ENCODE data around the gene MX2.
"Not testable (repeated sequence)": the region's sequence is repeated elsewhere in the genome, so short reads cannot be mapped to it uniquely, and the experiment has no call there.

MX2 gene

DNA sequence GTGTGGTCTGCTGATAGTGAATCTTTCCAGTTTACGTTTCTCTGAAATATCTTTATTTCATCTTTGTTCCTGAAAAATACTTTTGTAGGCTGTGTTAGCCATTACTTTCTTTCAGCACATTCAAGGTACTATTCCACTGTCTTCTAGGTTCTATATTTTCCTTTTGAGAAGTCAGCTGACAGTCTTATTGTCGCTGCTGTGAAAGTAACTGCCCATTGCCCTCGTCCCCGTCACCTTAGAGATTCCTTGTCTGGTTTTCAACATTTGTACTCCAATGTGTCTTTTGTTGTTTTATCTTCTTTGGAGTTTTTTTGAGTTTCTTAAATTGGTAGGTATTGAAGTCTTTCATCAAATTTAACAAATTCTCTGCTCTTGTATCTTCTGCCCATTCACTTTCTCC lies 19.8 kb upstream of the MX2 start:
- no peak for DNase-seq

DNA sequence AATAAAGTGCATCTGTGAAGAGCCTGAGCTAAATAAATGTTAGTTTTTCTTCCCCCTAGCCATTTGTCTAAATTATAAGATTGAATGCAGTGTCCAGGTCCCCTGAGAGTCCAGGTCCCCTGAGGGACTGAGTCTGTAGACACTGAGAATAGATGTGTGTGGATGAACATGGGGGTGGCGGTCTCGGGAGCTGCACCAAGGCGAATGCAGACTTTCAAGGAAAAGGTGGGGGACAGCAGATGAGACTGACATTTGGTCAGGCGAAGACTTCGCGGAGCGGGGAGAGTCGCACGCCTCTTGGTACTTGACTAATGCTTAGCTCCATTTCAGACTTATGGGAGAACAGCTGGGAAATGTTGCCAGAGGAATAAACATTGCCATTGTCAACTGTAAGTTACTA lies 17.7 kb upstream of the MX2 start:
- DNase-seq: no peak

DNA sequence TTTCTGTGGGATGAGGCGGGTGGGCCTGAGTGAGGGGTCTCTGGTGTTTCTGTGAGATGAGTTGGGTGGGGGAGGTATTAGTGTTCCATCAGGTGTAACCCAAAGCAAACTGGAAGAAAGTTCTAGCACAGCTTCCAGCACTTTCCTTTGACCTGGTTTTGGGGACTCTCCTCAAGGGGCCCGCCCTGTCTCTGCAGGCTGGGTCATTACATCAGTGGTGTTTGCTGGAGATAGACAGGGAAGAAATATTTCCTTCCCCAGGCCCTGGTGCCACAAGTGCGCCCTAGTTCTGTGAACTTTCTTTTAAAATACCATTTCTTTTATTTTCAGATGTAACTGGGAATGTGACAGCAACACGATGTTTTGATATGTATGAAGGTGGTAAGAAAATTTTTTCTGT lies 16.5 kb upstream of the MX2 start:
- DNase-seq: no peak

DNA sequence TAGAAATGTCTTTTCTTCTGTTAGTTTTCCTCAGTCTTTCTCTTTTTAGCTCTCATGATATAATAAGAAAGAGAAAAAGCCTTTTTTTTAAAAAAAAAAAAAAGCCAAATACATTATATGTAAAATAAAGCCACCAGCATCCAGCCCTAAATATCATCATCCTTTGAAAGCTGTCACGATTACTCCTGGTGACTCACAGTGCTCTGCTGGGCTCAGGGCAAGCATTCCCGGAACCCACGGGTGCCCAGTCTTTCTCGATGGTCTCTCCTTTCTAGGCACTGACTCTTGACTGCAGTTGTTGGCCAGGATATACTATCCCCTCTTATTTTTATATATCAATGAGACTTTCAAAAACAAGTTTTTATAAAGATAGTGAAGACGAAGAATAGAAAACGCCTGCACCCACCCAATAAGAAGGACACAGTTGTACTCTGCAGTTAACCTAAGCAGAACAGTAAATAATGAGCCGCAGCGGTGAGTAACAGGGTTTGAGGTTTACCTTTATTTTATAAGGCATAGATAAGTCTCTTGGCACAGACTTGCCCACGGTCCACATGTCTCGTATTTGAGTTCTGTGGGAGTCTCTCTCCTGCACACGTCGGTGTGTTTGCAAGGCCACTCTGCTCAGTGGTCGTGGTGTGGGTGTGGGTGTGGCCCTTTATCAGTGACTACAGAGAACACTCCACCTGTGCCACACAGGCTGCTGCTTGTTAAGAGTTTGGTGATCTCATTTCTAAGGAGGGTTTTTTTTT lies 15.7 kb upstream of the MX2 start:
- no peak for DNase-seq

DNA sequence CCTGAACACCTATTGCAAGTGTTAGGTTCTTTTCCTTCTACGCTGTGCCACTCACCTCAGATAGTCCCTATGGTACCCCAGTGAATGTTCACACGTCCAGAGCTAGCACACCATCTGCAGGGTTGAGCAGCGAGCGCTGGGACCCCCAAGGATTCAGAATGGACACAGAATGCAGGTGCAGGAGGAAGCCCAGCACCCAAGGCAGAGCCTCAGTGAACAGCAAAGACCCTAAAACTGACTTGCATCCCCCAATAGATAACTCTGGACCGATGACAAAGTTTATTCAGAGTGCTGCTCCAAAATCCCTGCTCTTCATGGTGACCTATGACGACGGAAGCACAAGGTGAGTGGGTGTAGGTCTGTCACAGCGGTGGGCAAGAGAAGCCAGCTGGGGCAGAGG lies 15.1 kb upstream of the MX2 start:
- DNase-seq: no peak

DNA sequence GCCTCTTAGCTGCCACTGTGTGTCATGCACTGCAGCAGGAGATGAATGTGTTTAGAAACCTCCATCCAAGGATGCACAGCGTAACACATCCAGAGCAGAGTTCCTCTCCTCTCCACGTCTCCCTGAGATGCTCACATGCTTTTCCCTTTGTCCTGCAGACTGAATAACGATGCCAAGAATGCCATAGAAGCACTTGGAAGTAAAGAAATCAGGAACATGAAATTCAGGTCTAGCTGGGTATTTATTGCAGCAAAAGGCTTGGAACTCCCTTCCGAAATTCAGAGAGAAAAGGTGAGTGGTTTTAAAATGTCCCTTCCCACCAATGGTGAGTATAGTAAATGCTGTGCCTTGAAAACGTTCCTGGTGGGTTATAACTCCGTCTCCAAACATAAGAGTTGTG lies 13.4 kb upstream of the MX2 start:
- DNase-seq: no peak

DNA sequence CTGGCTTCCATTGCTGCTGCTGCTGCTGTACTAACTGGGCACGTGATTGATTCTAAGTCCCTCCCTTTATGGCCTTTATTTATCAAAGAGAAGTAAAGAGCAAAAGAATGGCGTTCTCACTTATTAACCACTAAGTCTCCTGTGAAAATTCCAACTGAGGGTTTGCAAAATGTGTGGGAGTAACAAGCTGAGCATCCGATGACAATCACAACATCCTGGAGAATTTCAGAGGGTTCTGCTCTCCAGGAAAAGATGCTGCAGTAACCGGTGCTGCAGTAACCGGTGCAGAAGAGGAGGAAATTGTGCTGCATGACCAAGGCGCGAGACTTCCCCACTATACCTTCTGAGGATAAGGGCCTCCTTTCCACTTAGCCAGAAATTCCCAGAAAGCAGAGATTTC lies 12.7 kb upstream of the MX2 start:
- no peak for DNase-seq

DNA sequence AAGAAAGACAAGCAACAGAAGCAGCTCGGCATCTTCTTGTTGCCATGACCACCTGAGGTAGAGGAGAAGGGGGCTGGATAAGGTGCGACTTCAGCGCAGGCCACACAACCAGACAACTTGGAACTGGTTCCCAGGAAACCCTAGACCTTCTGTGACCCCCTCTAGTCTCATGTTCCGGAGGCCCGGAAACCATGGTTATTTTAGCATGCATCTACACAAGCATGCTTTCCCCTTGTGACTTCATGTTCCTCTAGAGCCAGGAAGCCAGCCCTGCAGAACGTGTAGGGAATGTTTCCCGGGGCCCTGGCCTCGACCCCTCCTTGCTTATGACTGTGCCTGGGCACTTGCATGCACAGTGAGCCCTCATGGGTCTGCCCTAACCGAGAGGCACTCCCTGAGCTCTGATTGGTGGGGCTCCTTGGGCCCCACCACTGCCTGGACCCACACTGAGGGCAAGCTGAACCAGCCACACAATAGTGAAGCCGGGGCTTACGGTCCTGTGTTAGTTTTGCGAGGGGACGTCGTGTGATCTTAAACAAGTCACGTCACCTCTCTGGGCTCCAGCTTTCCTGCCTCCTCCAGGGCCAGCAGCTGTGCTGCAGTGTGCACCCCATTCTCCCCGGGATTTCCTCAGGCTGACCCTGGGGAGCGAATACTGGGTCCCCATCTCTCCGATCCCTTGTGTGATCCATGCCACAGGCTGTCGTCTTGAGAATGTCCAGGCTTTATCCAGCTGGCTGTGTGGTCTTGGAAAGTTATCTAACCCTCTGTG lies 12.0 kb upstream of the MX2 start:
- no peak for DNase-seq

DNA sequence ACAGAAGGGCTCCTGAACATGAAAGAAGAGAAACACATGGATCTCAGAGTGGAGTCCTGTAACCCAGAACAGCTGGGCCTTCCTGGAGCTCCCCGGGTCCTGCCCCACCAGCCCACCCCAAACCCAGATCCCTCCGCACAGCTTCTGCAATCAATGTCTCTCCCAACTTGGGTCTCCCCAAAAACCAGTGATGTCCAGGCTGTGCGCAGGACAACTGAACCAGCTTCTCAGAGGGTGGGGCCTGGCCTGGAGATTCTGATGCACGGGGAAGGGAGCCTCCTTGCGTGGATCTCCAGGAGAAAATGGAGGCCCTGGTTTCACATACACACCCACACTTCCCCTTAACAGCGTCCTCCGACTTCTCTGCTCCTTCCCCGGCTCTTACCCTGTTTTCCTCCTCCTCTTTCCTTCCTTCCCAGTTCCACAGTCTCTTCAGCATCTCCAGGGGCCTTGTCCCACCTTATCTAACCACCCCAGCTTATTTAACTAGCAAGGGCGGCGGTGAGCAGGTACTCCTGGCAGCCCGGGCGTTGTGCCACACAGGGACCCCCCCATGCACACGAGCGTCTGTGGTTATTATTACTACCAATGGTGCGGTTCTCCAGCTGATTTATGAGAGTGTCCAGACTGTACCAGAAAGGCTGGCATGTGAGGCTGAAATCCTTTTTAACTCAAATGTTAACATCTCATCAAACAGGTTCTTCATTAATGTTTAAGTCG lies 11.2 kb upstream of the MX2 start:
- DNase-seq: no peak

DNA sequence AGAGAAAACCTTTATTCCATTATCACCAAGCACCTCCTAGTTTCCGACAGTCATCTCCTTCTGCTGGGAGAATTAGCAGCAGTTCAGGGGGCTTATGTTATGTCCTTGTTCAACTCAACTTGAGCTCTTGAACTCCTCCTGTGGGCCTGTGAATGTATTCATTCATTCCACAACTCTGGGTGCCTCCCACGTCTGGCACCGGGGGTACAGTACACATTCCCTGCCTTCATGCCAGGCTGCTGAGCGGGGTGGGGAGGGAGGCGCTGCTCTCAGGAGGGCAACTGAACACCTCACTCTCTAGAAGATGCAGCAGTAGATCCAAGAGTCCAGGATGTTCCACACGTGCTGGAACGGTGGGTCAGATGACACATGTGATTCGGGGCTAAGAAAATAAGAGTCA lies 4.3 kb upstream of the MX2 start:
- no peak for DNase-seq

DNA sequence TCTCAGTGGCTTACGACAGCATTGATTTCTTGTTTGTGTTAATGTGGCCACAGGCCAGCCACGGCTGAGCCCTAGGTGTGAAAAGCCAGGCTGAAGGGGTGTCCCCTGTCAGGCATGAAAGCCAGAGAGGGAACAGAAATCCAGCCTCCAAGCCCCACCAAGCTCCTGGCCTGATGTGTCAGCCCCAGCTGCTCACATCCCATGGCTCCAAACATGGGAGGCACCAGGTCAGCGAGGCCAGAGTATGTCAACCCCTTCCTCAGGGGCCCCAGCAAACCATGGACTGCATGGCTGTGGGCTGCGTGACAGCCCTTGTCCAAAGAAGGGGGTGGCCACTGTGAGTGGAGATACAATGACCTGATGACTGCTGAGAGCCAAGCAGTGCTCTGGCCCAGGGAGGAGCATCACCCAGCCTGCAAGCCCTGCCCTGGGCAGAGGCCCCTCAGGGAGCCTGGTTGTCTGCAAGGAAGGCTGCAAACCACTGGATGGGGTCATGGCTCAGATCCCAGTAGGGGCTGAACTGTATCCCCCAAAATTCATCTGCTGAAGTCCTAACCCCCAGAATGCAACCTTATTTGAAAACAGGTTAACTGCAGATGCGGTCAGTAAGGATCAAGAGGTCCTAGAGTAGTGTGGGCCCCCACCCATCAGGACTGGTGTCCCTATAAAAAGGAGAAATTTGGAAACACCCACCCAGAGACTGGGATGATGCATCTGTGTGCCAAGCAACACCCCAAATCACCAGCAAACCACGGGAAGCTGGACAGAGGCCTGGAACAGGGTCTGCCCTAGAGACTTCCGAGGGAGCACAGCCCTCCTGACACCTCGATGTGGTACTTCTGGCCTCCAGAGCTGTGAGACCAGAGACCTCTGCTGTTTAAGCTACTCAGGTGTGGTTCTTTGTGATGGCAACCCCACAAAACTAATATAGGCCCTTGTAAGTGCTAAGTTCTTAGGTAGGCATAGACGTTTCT lies 3.3 kb upstream of the MX2 start:
- no peak for DNase-seq

DNA sequence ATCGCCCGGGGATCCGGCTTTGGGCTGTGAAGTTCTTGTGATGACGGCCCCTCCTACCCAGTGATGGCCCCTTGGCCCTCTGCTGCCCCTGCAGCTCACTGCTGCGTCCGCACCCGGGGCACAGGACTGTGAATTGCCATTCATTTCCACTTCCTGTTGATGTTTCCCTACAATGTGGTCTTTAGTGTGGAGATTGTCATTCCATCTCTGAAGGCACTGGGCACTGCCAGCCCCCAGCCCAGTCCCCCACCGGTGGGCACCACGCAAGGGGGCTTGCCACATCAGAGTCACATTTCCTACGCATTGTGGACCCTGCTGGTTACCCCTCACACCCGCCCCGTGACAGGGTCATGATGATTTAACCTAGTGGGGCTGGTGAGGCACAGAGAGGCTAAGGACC lies 2.5 kb upstream of the MX2 start:
- no peak for DNase-seq

DNA sequence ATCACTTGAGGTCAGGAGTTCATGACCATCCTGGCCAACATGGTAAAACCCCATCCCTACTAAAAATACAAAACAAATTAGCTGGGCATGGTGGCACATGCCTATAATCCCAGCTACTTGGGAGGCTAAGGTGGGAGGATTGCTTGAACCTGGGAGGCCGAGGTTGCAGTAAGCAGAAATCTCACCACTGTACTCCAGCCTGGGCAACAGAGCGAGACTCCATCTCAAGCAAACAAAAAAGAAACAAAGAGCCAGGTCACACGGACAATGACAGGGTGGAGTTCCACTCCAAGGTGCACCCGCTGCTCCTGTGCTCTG lies 2.1 kb upstream of the MX2 start:
- not testable (repeated sequence) for DNase-seq

DNA sequence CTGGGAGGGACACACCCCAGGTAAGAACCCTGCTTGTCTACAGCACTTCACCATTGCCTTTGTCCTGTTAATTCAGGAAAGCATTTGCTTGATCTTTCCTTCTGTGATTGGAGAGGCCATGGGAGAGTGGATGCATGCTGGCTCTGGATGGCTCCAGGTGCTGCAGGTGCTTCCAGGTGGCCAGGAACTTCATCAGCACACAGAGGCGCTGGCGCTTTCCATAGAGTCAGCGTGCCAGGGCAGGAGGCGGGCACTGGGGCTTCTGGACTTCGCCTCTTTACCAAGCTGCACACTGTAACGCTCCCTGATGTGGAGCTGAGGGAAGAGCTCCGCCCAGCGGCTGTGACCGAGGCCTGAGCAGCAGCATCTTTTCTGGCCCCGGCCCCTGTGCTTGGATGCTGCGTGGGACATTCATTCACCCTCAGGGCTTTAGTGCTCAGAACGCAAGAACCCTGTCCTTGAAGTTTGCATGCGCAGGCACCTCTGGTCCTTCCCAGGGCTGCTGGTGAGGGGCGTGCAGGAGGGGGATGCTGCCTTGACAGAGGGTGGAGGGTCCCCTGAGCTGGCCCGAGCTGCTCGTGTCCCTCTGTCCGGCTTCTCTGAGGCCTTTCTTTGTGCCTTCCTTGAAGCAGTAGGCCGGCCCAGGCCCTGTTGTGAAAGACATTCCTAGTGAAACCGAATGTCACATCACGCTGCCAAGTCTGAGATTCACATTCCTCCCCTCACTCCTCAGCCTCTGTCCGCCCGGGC lies 1.6 kb upstream of the MX2 start:
- DNase-seq: peak; percentile 35

DNA sequence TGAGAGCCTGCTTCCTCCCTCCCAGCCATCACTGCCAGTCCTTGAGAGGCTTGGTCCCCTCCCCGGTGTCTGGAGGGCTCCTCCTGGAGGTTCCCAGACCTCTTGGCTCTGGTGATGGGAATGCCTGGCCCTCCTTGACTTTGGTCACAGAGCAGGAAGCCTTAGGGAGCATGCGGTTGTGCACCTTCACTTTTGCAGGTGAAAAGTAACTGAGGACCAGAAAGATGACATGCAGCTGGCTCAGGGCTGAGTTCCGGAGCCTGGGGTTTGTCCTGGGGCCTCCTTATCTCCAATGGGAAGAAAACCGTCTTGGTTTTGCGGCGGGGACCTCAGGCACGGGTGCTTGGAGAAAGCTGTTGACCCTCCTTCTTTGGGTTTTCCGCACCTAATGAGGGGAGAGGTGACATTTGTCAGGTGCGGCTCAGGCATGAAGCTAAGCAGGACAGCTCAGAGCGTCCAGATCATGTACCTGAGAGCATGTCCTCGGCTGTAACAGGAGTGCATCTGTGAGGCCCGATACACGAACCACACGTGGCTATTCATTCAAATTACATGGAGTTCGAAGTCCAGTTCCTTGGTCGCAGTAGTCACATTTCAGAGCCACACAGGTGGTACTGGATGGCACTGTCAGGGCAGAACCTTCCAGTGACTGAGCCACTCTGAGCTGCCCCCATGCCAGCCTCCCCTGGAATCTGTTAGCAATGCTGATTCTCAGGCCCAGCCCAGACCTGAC lies 608 bp upstream of the MX2 start:
- no peak for DNase-seq

DNA sequence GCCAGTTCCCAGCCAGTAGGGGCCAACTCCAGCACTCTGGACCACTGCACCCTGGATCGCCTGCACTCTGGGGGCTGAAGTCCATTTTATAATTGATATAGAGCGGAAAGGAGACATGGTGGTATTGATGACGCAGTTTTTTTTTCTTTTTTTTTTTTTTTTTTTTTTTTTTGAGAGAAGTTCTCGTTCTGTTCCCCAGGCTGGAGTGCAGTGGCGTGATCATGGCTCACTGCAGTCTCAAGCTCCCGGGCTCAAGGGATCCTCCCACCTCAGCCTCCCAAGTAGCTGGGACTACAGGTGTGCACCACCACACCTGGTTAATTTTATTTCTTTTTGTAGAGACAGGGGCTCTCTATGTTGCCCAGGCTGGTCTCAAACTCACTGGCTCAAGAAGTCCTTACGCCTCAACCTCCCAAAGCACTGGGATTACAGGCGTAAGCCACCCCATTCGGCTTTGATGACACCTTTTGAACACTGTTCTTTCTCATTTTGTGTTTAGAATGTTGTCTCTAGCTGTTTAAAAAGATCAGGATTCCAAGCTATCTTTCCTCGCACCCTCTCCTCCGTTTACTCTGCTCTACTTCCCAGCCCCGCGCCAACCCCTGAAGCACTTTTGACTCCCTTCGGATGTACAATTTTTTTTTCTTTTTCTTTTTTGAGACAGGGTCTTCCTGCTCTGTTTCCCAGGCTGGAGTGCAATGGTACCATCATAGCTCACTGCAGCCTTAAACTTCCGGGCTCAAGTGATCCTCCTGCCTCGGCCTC lies 960 bp downstream of the MX2 start:
- DNase-seq: no peak

DNA sequence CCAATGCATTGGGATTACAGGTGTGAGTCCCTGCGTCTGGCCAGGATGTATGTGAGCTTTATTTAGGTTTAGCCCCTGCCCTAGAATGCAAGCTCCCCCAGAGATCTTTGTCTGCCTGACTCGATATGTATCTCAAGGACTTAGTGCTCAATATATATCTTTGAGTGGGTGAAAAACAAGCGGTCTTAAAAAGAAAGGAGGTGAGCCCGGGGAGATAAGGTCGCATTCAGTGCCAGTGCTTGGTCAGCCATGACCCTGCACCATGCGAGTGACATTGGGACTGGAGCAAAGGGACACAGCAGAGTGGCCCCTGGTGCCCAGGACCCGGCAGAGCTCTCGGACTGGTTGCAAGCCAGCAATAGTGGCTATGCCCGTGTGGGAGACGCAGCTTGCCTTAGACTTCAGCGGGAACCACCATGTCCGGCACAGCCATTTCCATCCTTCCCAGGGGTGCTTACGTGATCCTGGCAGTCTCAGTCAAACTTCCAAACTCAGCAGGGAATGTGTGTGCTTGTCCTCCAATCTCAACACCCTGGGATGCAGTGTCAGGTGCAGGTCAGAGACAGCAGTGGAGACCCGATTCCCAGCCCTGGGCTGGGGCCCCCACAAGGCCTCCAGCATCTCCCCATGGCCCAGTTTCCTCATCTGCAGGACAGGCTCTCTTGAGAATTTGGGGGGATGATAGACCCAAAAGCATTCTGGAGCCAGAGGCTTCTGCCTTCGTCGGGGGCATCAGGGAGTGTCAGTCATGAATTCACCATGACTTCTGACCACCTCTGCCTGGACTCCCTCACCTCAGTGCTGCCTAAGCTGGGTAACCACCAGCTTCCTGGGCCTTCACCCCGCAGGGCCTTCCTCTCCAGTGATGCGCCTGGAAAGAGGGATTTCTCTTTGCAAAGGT lies 1.8 kb downstream of the MX2 start:
- DNase-seq: no peak

DNA sequence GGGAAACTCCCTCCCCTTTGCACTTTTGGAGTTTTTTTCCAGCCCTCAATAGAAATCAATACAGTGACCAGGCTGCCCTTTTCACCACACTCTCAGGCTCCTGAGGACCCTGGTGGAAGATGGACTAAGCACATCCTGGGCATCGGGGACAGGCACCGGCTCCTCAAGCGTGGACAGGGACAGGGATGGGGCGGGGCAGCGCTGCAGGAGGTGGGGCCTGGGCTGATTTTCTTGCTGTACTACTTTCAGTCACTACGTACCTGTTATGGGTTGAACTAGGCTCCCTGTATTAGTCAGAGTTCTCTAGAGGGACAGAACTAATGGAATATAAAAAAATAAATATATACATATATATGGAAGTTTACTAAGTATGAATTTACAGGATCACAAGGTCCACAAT lies 2.5 kb downstream of the MX2 start:
- no peak for DNase-seq

DNA sequence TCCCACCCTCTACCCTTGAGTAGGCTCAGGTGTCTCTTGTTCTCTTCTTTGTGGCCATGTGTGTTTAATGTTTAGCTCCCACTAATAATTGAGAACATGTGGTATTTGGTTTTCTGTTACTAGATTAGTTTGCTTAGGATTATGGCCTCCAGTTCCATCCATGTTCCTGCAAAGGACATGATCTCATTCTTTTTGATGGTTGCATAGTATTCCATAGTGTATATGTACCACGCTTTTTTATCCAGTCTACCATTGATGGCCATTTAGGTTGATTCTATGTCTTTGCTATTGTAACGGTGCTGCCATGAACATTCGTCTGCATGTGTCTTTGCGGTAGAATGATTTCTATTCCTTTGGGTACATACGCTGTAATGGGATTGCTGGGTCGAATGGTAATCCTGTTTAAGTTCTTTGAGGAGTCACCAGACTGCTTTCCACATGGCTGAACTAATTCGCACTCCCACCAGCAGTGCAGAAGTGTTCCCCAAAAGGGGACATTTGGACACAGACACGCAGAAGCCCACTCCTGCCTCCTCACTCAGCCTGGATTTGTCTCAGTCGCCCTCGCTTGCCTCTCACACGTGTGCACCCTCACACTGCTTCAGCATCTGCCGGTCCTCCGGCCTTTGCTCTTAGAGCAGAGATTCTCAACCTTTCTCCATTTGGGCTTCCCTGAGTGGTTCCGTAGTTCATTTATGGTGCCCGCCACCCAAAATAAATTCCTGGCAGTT lies 3.7 kb downstream of the MX2 start:
- no peak for DNase-seq

All from fibroblast of skin of right quadriceps (primary cell).